ENCODE data around the gene AEBP1. TPM values are rescaled to one million over a fixed set of nuclear protein-coding genes. Genes with fewer than 3 reads are reported as not detected.
A peak's percentile ranks its signal among the peaks of the same experiment; 100 is the strongest.

AEBP1 gene
- total RNA-seq, 4 donors from 2014 or later, result 33.9 to 151 (median 89.0) TPM

GRCh38 chr7:44080686-44081265 is 23.4 kb upstream of the AEBP1 start:
- DNase-seq, result no peak
- no peak overlapping the region for H3K4me3 ChIP-seq
- H3K27me3 ChIP-seq, result no peaks in the 10 kb centered on the region
- H3K9me3 ChIP-seq, result no peaks in the 10 kb centered on the region
- intact Hi-C loops (cut with DNase I; ENCODE audit: low total_unique reads), result no loop called here
- peaks cover 0 to 13% (median 9%) of the 10 kb centered on the region in 4 donors for H3K4me1 ChIP-seq
- peaks cover 0 to 22% (median 0%) of the 10 kb centered on the region in 4 donors for H3K36me3 ChIP-seq
- peak overlapping the region in 3 of 4 donors; percentile 93 to 99 (median 94) for H3K27ac ChIP-seq
- 88% methylated on average over 11 of the region's 11 CpGs; no CpG with 5 or more reads in 1 of the 2 donors for WGBS, 2 donors (ENCODE audit: low coverage in 1 of 2)
- in situ Hi-C loops (cut with MboI; ENCODE audit: low pct_ligation_motif_present in 1 of 4, low pct_unique_long_range_greater_than_20kb in 1 of 4, low sequenced_read_pairs in 3 of 4), result no loop called here
- TF ChIP-seq, protein P1, sequence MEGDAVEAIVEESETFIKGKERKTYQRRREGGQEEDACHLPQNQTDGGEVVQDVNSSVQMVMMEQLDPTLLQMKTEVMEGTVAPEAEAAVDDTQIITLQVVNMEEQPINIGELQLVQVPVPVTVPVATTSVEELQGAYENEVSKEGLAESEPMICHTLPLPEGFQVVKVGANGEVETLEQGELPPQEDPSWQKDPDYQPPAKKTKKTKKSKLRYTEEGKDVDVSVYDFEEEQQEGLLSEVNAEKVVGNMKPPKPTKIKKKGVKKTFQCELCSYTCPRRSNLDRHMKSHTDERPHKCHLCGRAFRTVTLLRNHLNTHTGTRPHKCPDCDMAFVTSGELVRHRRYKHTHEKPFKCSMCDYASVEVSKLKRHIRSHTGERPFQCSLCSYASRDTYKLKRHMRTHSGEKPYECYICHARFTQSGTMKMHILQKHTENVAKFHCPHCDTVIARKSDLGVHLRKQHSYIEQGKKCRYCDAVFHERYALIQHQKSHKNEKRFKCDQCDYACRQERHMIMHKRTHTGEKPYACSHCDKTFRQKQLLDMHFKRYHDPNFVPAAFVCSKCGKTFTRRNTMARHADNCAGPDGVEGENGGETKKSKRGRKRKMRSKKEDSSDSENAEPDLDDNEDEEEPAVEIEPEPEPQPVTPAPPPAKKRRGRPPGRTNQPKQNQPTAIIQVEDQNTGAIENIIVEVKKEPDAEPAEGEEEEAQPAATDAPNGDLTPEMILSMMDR (IDR thresholded peaks at IDR 0.05), result no peak
- TF ChIP-seq POLR2A (IDR thresholded peaks at IDR 0.05) (no peak), EP300 (IDR thresholded peaks at IDR 0.05; ENCODE audit: low read depth) (no peak), POLR2AphosphoS5 (IDR thresholded peaks at IDR 0.05) (no peak)

GRCh38 chr7:44081266-44081748 is 22.8 kb upstream of the AEBP1 start:
- TF ChIP-seq, protein P1 (IDR thresholded peaks at IDR 0.05), result no peak
- no peak for TF ChIP-seq POLR2A (IDR thresholded peaks at IDR 0.05)
- TF ChIP-seq EP300 (IDR thresholded peaks at IDR 0.05; ENCODE audit: low read depth), result no peak
- no peak for TF ChIP-seq POLR2AphosphoS5 (IDR thresholded peaks at IDR 0.05)
- 42% methylated on average over 9 of the region's 9 CpGs; no CpG with 5 or more reads in 1 of the 2 donors for WGBS, 2 donors (ENCODE audit: low coverage in 1 of 2)
- peak overlapping the region in 3 of 4 donors; percentile 49 to 88 (median 78) for H3K4me3 ChIP-seq
- no peaks in the 10 kb centered on the region for H3K27me3 ChIP-seq
- in situ Hi-C loops (cut with MboI; ENCODE audit: low pct_ligation_motif_present in 1 of 4, low pct_unique_long_range_greater_than_20kb in 1 of 4, low sequenced_read_pairs in 3 of 4), result no loop called here
- no peak for DNase-seq
- no peaks in the 10 kb centered on the region for H3K9me3 ChIP-seq
- H3K4me1 ChIP-seq, result peaks cover 0 to 13% (median 9%) of the 10 kb centered on the region in 4 donors
- intact Hi-C loops (cut with DNase I; ENCODE audit: low total_unique reads), result no loop called here
- peak overlapping the region; percentile 93 to 99 (median 95) for H3K27ac ChIP-seq
- peaks cover 0 to 20% (median 0%) of the 10 kb centered on the region in 4 donors for H3K36me3 ChIP-seq

- in situ Hi-C loops (cut with MboI; ENCODE audit: low pct_ligation_motif_present in 1 of 4, low pct_unique_long_range_greater_than_20kb in 1 of 4, low sequenced_read_pairs in 3 of 4), result no loop called here
Observed at GRCh38 chr7:44082541-44083207, 21.5 kb upstream of the AEBP1 start.

GRCh38 chr7:44083796-44084195 is 20.3 kb upstream of the AEBP1 start:
- in situ Hi-C loops (cut with MboI; ENCODE audit: low pct_ligation_motif_present in 1 of 4, low pct_unique_long_range_greater_than_20kb in 1 of 4, low sequenced_read_pairs in 3 of 4), result no loop called here
- intact Hi-C loops (cut with DNase I; ENCODE audit: low total_unique reads), result no loop called here
- Histone ChIP-seq H3K27me3 (no peaks in the 10 kb centered on the region), H3K36me3 (peaks cover 0 to 1% (median 0%) of the 10 kb centered on the region in 4 donors), H3K4me3 (no peak overlapping the region), H3K27ac (peak overlapping the region in 1 of 4 donors; percentile 99), H3K4me1 (peaks cover 0 to 24% (median 10%) of the 10 kb centered on the region in 4 donors), H3K9me3 (no peaks in the 10 kb centered on the region)
- WGBS, 2 donors (ENCODE audit: low coverage in 1 of 2), result 93 to 98% methylated on average over 2 to 3 of the region's 3 CpGs
- no peak for TF ChIP-seq POLR2A (IDR thresholded peaks at IDR 0.05)
- TF ChIP-seq, protein P1 (IDR thresholded peaks at IDR 0.05), result no peak
- TF ChIP-seq EP300 (IDR thresholded peaks at IDR 0.05; ENCODE audit: low read depth), result no peak
- TF ChIP-seq POLR2AphosphoS5 (IDR thresholded peaks at IDR 0.05), result no peak
- no peak for DNase-seq

More at GRCh38 chr7:44082541-44083207, 21.5 kb upstream of the AEBP1 start:
- Histone ChIP-seq H3K36me3 (peaks cover 0 to 12% (median 0%) of the 10 kb centered on the region in 4 donors), H3K4me3 (peak overlapping the region; percentile 49 to 88 (median 72)), H3K27ac (peak overlapping the region; percentile 93 to 99 (median 95)), H3K4me1 (peaks cover 0 to 17% (median 10%) of the 10 kb centered on the region in 4 donors), H3K27me3 (no peaks in the 10 kb centered on the region), H3K9me3 (no peaks in the 10 kb centered on the region)
- peak; percentile 99 for DNase-seq
- TF ChIP-seq POLR2A (IDR thresholded peaks at IDR 0.05) (peak; percentile 12), POLR2AphosphoS5 (IDR thresholded peaks at IDR 0.05) (peak; percentile 55 to 75 (median 55))
- TF ChIP-seq, protein P1 (IDR thresholded peaks at IDR 0.05), result no peak
- intact Hi-C loops (cut with DNase I; ENCODE audit: low total_unique reads), result no loop called here
- WGBS, 2 donors (ENCODE audit: low coverage in 1 of 2), result 0% methylated on average over 1 to 41 of the region's 54 CpGs
